ENCODE measurements around the gene ZNRD2.
A peak's percentile ranks its signal among the peaks of the same experiment; 100 is the strongest.

The ZNRD2 gene

GRCh38 chr11:65609229-65609628, 39.0 kb downstream of the ZNRD2 start:
- DNase-seq (ENCODE audit: low read depth in 2 of 3, low spot score in 1 of 3), result no peak

- DNase-seq (ENCODE audit: low read depth in 2 of 3, low spot score in 1 of 3), result no peak
Measured at GRCh38 chr11:65609665-65610064, 39.4 kb downstream of the ZNRD2 start.

- no peak for DNase-seq (ENCODE audit: low read depth in 2 of 3, low spot score in 1 of 3)
Measured at GRCh38 chr11:65610404-65610803, 40.1 kb downstream of the ZNRD2 start.

GRCh38 chr11:65611028-65611757, 40.9 kb downstream of the ZNRD2 start:
- DNase-seq (ENCODE audit: low read depth in 2 of 3, low spot score in 1 of 3), result no peak

- no peak for DNase-seq (ENCODE audit: low read depth in 2 of 3, low spot score in 1 of 3)
Measured at GRCh38 chr11:65611758-65612603, 41.7 kb downstream of the ZNRD2 start.

- no peak for DNase-seq (ENCODE audit: low read depth in 2 of 3, low spot score in 1 of 3)
Measured at GRCh38 chr11:65612691-65613090, 42.4 kb downstream of the ZNRD2 start.

GRCh38 chr11:65613091-65613928, 43.0 kb downstream of the ZNRD2 start:
- no peak for DNase-seq (ENCODE audit: low read depth in 2 of 3, low spot score in 1 of 3)

- peak; percentile 100 for DNase-seq (ENCODE audit: low read depth in 2 of 3, low spot score in 1 of 3)
Measured at GRCh38 chr11:65615229-65615949, 45.1 kb downstream of the ZNRD2 start, which contains the start of gene PCNX3. Gene PCNX3 (plus strand): TSS chr11:65615776. CDS start chr11:65616312, 536 bp downstream.

- peak in 1 of 3 donors; percentile 39 for DNase-seq (ENCODE audit: low read depth in 2 of 3, low spot score in 1 of 3)
Measured at GRCh38 chr11:65615950-65616574, 45.8 kb downstream of the ZNRD2 start.

GRCh38 chr11:65616575-65617001, 46.3 kb downstream of the ZNRD2 start:
- DNase-seq (ENCODE audit: low read depth in 2 of 3, low spot score in 1 of 3), result no peak

GRCh38 chr11:65617136-65617850, 47.0 kb downstream of the ZNRD2 start:
- no peak for DNase-seq (ENCODE audit: low read depth in 2 of 3, low spot score in 1 of 3)

- DNase-seq (ENCODE audit: low read depth in 2 of 3, low spot score in 1 of 3), result no peak
Measured at GRCh38 chr11:65617990-65618751, 47.9 kb downstream of the ZNRD2 start.

- DNase-seq (ENCODE audit: low read depth in 2 of 3, low spot score in 1 of 3), result no peak
Measured at GRCh38 chr11:65618763-65619162, 48.5 kb downstream of the ZNRD2 start.

- DNase-seq (ENCODE audit: low read depth in 2 of 3, low spot score in 1 of 3), result no peak
Measured at GRCh38 chr11:65619281-65619928, 49.1 kb downstream of the ZNRD2 start.

GRCh38 chr11:65620666-65621065, 50.4 kb downstream of the ZNRD2 start:
- no peak for DNase-seq (ENCODE audit: low read depth in 2 of 3, low spot score in 1 of 3)

- no peak for DNase-seq (ENCODE audit: low read depth in 2 of 3, low spot score in 1 of 3)
Measured at GRCh38 chr11:65621460-65621859, 51.2 kb downstream of the ZNRD2 start.

Measured in stimulated activated CD4-positive, alpha-beta T cell treated with anti-CD3 and anti-CD28 coated beads, Interleukin-12 subunit alpha, Interleukin-12 subunit beta, amount 100 ng/mL, for 48 hours (primary cell).